ENCODE data around the gene SLC10A6. TPM values are rescaled to one million over a fixed set of nuclear protein-coding genes. Genes with fewer than 3 reads are reported as not detected.

SLC10A6 gene
- total RNA-seq, 1 experiment from 2014 or later = not detected

DNA sequence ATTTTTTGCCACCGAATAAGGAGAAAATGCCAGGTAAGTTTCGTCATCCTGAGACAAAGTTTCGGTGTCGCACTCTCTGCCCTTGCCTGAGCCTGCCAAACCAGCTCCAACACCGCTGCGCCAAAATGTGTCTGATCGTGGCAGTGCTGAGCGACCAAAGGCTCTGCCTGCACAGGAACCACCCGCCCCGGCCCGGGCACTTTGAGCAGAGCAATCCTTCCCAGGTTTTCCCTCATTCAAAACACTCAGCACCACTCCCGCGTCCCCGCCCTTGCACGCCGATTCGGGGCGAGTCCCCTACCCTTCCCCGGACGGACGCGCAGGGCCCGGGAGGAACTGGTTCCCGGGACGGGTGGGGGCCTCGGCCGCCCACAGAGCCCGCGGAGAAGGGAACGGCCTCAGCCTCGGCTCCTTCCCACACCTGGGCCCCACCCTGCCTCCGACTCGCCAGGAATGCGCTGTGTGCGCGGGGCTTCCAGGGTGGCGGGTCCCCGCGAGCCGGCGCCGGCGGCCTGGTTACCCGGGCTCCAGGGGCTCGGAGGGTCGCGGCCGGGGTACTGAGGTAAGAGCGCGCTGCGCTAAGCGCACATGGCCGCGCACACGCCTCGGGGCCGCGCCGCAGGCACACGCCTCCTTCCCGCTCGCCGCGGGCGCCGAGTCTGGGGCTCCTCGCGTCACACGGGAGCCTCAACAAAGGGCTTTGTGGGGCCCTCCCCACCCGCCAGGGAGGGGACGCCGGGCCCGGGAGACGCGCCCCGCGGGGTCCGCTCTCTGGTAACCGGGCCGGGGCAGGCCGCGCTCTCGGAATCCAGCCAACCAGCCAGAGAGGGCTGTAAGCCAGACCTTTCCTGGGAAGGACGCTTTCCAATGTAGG lies 42.8 kb upstream of the SLC10A6 start, which contains the start of gene C4orf36:
C4orf36 (minus strand) TSS at position 661 of the 874 bp plus-strand sequence. CDS start 902 bp downstream, outside the sequence.
- Mint-ChIP-seq H3K36me3 (ENCODE audit: insufficient read depth, unreplicated experiment) (no peaks in the 10 kb centered on the region), H3K27ac (ENCODE audit: low read depth, unreplicated experiment) (peak within 1 kb of the TSS; percentile 86), H3K4me3 (ENCODE audit: unreplicated experiment) (peak within 1 kb of the TSS; percentile 82), H3K27me3 (ENCODE audit: insufficient read depth, unreplicated experiment) (no peaks in the 10 kb centered on the region), H3K4me1 (ENCODE audit: insufficient read depth, unreplicated experiment) (peaks cover 17% of the 10 kb centered on the region), H3K9me3 (ENCODE audit: unreplicated experiment) (no peaks in the 10 kb centered on the region)
- TF ChIP-seq, protein P1, sequence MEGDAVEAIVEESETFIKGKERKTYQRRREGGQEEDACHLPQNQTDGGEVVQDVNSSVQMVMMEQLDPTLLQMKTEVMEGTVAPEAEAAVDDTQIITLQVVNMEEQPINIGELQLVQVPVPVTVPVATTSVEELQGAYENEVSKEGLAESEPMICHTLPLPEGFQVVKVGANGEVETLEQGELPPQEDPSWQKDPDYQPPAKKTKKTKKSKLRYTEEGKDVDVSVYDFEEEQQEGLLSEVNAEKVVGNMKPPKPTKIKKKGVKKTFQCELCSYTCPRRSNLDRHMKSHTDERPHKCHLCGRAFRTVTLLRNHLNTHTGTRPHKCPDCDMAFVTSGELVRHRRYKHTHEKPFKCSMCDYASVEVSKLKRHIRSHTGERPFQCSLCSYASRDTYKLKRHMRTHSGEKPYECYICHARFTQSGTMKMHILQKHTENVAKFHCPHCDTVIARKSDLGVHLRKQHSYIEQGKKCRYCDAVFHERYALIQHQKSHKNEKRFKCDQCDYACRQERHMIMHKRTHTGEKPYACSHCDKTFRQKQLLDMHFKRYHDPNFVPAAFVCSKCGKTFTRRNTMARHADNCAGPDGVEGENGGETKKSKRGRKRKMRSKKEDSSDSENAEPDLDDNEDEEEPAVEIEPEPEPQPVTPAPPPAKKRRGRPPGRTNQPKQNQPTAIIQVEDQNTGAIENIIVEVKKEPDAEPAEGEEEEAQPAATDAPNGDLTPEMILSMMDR (IDR thresholded peaks at IDR 0.05; ENCODE audit: unreplicated experiment) = no peak
- BruUV-seq (replicated peaks) = no TSS peak
- intact Hi-C loops (cut with micrococcal nuclease) = loop anchor here (1.0 to 10.0 kb wide), 2 partner anchors 61 to 87 kb away; no protein-coding TSS in a partner anchor
- CTCF ChIA-PET = interaction anchor here (1.6 to 5.3 kb wide), 3 partner anchors 62 to 393 kb away, joined by 4 to 46 read pairs (median 11); no protein-coding TSS in a partner anchor
- POLR2A ChIA-PET = interaction anchor here (0.6 to 3.4 kb wide), 19 partner anchors 9 to 396 kb away, joined by 3 to 41 read pairs (median 4); partner anchors contain the start of gene PTPN13
- peak; percentile 86 for DNase-seq (ENCODE audit: unreplicated experiment)

GRCh38 chr4:86890790-86891189 lies 41.6 kb upstream of the SLC10A6 start:
- Mint-ChIP-seq H3K4me1 (ENCODE audit: insufficient read depth, unreplicated experiment) (peaks cover 17% of the 10 kb centered on the region), H3K36me3 (ENCODE audit: insufficient read depth, unreplicated experiment) (no peaks in the 10 kb centered on the region), H3K27me3 (ENCODE audit: insufficient read depth, unreplicated experiment) (no peaks in the 10 kb centered on the region), H3K4me3 (ENCODE audit: unreplicated experiment) (peak overlapping the region; percentile 82), H3K27ac (ENCODE audit: low read depth, unreplicated experiment) (peak overlapping the region; percentile 86), H3K9me3 (ENCODE audit: unreplicated experiment) (no peaks in the 10 kb centered on the region)
- intact Hi-C loops (cut with micrococcal nuclease) = loop anchor here (1.0 to 10.0 kb wide), 2 partner anchors 59 to 86 kb away; no protein-coding TSS in a partner anchor
- ChIA-PET POLR2A (interaction anchor here (1.6 to 3.4 kb wide), 5 partner anchors 20 to 394 kb away, joined by 3 to 41 read pairs (median 7); partner anchors contain the start of gene PTPN13), CTCF (interaction anchor here (0.5 to 5.3 kb wide), 7 partner anchors 14 to 392 kb away, joined by 3 to 46 read pairs (median 4); no protein-coding TSS in a partner anchor)
- TF ChIP-seq, protein P1 (IDR thresholded peaks at IDR 0.05; ENCODE audit: unreplicated experiment) = no peak
- peak; percentile 21 for DNase-seq (ENCODE audit: unreplicated experiment)
- BruUV-seq (replicated peaks) = no TSS peak

GRCh38 chr4:86879641-86880040 lies 30.5 kb upstream of the SLC10A6 start:
- peaks cover 8% of the 10 kb centered on the region for H3K9me3 Mint-ChIP-seq (ENCODE audit: unreplicated experiment)
- POLR2A ChIA-PET = no interaction called here
- DNase-seq (ENCODE audit: unreplicated experiment) = no peak
- H3K4me1 Mint-ChIP-seq (ENCODE audit: insufficient read depth, unreplicated experiment) = no peaks in the 10 kb centered on the region
- no peaks in the 10 kb centered on the region for H3K27me3 Mint-ChIP-seq (ENCODE audit: insufficient read depth, unreplicated experiment)
- H3K27ac Mint-ChIP-seq (ENCODE audit: low read depth, unreplicated experiment) = no peak overlapping the region
- intact Hi-C loops (cut with micrococcal nuclease) = no loop called here
- CTCF ChIA-PET = interaction anchor here (0.6 kb wide), 1 partner anchor 127 kb away, joined by 4 read pairs; no protein-coding TSS in a partner anchor
- H3K4me3 Mint-ChIP-seq (ENCODE audit: unreplicated experiment) = no peak overlapping the region
- no TSS peak for BruUV-seq (replicated peaks)
- TF ChIP-seq, protein P1 (IDR thresholded peaks at IDR 0.05; ENCODE audit: unreplicated experiment) = no peak
- peaks cover 6% of the 10 kb centered on the region for H3K36me3 Mint-ChIP-seq (ENCODE audit: insufficient read depth, unreplicated experiment)

DNA sequence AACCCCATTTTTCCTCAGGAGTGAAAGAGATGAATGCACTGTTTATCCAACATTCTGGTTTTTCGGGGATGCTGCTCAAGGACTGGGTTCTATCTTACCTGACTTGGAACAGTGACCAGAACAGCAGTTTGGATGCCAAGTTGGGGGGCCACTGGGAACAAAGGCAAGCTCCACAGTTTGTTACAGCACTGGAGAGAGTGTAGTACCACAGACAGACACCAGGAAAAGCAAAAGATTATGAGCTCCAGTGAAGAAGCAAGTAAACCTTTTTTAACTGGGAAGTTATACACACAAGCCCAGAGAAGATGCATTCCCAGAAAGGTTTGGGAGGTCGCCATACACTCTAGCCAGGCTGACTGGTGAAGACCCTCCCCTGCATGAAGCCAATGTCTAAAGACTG lies 29.5 kb upstream of the SLC10A6 start:
- intact Hi-C loops (cut with micrococcal nuclease) = no loop called here
- peaks cover 8% of the 10 kb centered on the region for H3K9me3 Mint-ChIP-seq (ENCODE audit: unreplicated experiment)
- H3K36me3 Mint-ChIP-seq (ENCODE audit: insufficient read depth, unreplicated experiment) = peaks cover 6% of the 10 kb centered on the region
- no peak overlapping the region for H3K4me3 Mint-ChIP-seq (ENCODE audit: unreplicated experiment)
- no peak for DNase-seq (ENCODE audit: unreplicated experiment)
- no peaks in the 10 kb centered on the region for H3K27me3 Mint-ChIP-seq (ENCODE audit: insufficient read depth, unreplicated experiment)
- BruUV-seq (replicated peaks) = no TSS peak
- no peaks in the 10 kb centered on the region for H3K4me1 Mint-ChIP-seq (ENCODE audit: insufficient read depth, unreplicated experiment)
- no peak overlapping the region for H3K27ac Mint-ChIP-seq (ENCODE audit: low read depth, unreplicated experiment)
- TF ChIP-seq, protein P1 (IDR thresholded peaks at IDR 0.05; ENCODE audit: unreplicated experiment) = no peak
- ChIA-PET CTCF (interaction anchor here (0.6 kb wide), 1 partner anchor 25 kb away, joined by 3 read pairs; no protein-coding TSS in a partner anchor), POLR2A (interaction anchor here (0.7 to 1.2 kb wide), 3 partner anchors 10 to 154 kb away, joined by 3 to 4 read pairs (median 3); no protein-coding TSS in a partner anchor)
